GM12892 (cell line): ENCODE data around the gene SLC15A5.

Experiments
- POLR2A ChIP-seq: IDR thresholded peaks from 2 replicates; pipeline ENCODE4 v1.6.1; 2011; ENCODE audit warnings: low read depth, low read length, control low read depth
- POLR2AphosphoS5 ChIP-seq: IDR thresholded peaks from 2 replicates; pipeline ENCODE4 v1.6.1; 2011; ENCODE audit warnings: low read depth, low read length, control low read depth
- TAF1 ChIP-seq: IDR thresholded peaks from 2 replicates; pipeline ENCODE4 v1.6.1; 2011; ENCODE audit warnings: low read depth, mild to moderate bottlenecking, control low read depth, low read length, borderline replicate concordance

- TF ChIP-seq POLR2AphosphoS5 (no peak), POLR2A (no peak), TAF1 (no peak)
Observed at GRCh38 chr12:16229676-16230075, 47.8 kb downstream of the SLC15A5 start.
